Astrocyte (in vitro differentiated cells and primary cell): Measurements from ENCODE around the gene CDKN1C. TPM values are rescaled to one million over a fixed set of nuclear protein-coding genes. Genes with fewer than 3 reads are reported as not detected.

Experiments used
- DNase-seq: peaks from one replicate; pipeline ENCODE4 v3.0.0-alpha.2; 2010; ENCODE audit warnings: low read depth
- FAIRE-seq: peaks from 2 replicates; lab custom pipeline; 2011; peaks lifted over from hg19 to GRCh38; lab: Jason Lieb, UNC
- H2AFZ ChIP-seq: 2 replicates; pipeline ENCODE4 v1.6.0; 2012; ENCODE audit warnings: low read depth, low read length, inconsistent platforms
- H3K27ac ChIP-seq: 2 replicates; pipeline ENCODE4 v1.5.1; 2011; ENCODE audit warnings: low read depth, low read length, inconsistent platforms
- H3K27me3 ChIP-seq: 2 replicates; pipeline ENCODE4 v1.6.0; 2011; ENCODE audit warnings: low read length, inconsistent platforms; ENCODE audit not compliant: insufficient read depth
- H3K36me3 ChIP-seq: 2 replicates; pipeline ENCODE4 v1.5.1; 2011; ENCODE audit warnings: low read length, inconsistent platforms; ENCODE audit not compliant: insufficient read depth
- H3K4me1 ChIP-seq: 2 replicates; pipeline ENCODE4 v1.5.1; 2011; ENCODE audit warnings: low read length, inconsistent platforms; ENCODE audit not compliant: insufficient read depth
- H3K4me2 ChIP-seq: 2 replicates; pipeline ENCODE4 v1.6.0; 2012; ENCODE audit warnings: low read length, inconsistent platforms
- H3K4me3 ChIP-seq: 2 replicates; pipeline ENCODE4 v1.5.1; 2011; ENCODE audit warnings: low read depth, mild to moderate bottlenecking, low read length, inconsistent platforms; ENCODE audit not compliant: insufficient read depth
- H3K79me2 ChIP-seq: 2 replicates; pipeline ENCODE4 v1.6.0; 2012; ENCODE audit warnings: mild to moderate bottlenecking, low read length, inconsistent platforms; ENCODE audit not compliant: insufficient read depth
- H3K9ac ChIP-seq: 2 replicates; pipeline ENCODE4 v1.6.0; 2012; ENCODE audit warnings: mild to moderate bottlenecking, low read length, inconsistent platforms
- H3K9me3 ChIP-seq: 2 replicates; pipeline ENCODE4 v1.5.1; 2012; ENCODE audit warnings: low read depth, mild to moderate bottlenecking, low read length, inconsistent platforms; ENCODE audit not compliant: insufficient read depth
- H4K20me1 ChIP-seq: 2 replicates; pipeline ENCODE4 v1.6.0; 2012; ENCODE audit warnings: low read length, inconsistent platforms; ENCODE audit not compliant: insufficient read depth
- H3K27ac Mint-ChIP-seq: one replicate; pipeline ENCODE4 v1.8.0; 2021; ENCODE audit warnings: mild to moderate bottlenecking, mixed read lengths; ENCODE audit not compliant: unreplicated experiment
- H3K27me3 Mint-ChIP-seq: one replicate; pipeline ENCODE4 v1.8.0; 2021; ENCODE audit warnings: low read depth, mixed read lengths; ENCODE audit not compliant: unreplicated experiment
- H3K36me3 Mint-ChIP-seq: one replicate; pipeline ENCODE4 v1.8.0; 2021; ENCODE audit warnings: low read depth, mixed read lengths; ENCODE audit not compliant: unreplicated experiment
- H3K4me1 Mint-ChIP-seq: one replicate; pipeline ENCODE4 v1.8.0; 2021; ENCODE audit warnings: low read depth, mixed read lengths; ENCODE audit not compliant: unreplicated experiment
- H3K4me3 Mint-ChIP-seq: one replicate; pipeline ENCODE4 v1.8.0; 2021; ENCODE audit warnings: mild to moderate bottlenecking, moderate library complexity, mixed read lengths; ENCODE audit not compliant: unreplicated experiment
- H3K9me3 Mint-ChIP-seq: one replicate; pipeline ENCODE4 v1.8.0; 2021; ENCODE audit warnings: mild to moderate bottlenecking, mixed read lengths; ENCODE audit not compliant: unreplicated experiment
- EZH2 ChIP-seq: IDR thresholded peaks from 2 replicates; pipeline ENCODE4 v1.6.1; 2012; ENCODE audit warnings: mild to moderate bottlenecking, low read length, inconsistent platforms; ENCODE audit not compliant: insufficient read depth
- total RNA-seq: library from RNA; stranded (reverse); gene quantifications from 2 replicates; pipeline ENCODE4 v1.2.1, GENCODE V29; 2021
- TF ChIP-seq, protein P1 (sequence below): IDR thresholded peaks from 2 replicates; pipeline ENCODE4 v1.5.1; 2011; ENCODE audit warnings: low read depth, mild to moderate bottlenecking, inconsistent platforms, low read length, moderate library complexity; ENCODE audit not compliant: insufficient read depth

CDKN1C gene
- total RNA-seq, 1 donor from 2014 or later, result 7.5 TPM

DNA sequence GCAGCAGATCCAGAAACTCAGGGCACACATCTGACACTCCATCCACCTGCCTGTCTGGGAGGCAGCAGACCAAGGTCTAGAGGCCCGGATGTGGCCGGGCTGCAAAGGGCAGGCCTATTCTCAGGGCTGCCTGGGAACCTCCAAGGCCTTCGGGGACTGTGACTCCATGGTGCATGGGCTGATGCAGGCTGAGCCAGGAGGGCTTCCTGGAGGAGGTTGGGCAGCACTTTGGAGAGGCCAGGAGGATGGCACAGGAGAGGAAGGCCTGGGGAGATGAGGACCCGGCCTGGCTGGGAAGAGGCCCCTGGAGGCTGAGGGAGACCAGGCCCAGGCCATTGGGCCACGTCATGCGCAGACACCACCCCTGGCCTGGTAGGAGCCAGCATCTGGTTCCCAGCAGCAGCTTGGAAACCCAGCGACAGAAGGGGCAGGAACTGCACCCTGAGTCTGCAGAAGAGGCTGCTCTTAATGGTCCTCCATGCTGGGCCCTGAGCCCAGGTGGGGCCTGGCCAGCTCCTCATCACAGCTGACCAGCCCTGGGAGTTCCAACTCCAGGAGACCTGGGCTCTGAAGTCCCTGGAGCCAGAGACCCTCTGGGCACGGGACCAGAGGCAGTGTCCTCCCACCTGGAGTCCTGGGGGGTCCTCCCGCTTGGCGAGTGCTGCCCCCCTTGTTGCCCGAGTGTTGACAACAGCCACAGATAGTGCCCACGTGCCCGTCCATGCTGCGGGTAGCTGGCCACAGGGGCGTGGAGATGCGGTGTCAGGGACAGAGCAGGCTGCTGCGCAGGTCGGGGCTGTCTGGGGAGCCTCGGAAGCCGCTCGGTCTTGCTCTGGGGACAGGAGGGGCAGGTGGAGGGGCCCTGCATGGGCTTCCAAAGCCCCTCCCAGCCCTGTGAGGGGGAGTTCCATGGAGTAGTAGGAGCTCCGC, 38.1 kb upstream of the CDKN1C start:
- H3K9me3 Mint-ChIP-seq, result no peaks in the 10 kb centered on the region
- no peak for FAIRE-seq
- H3K27ac Mint-ChIP-seq, result no peak overlapping the region
- no peaks in the 10 kb centered on the region for H3K36me3 Mint-ChIP-seq
- no peak for DNase-seq
- Histone ChIP-seq H3K9me3 (no peaks in the 10 kb centered on the region), H3K9ac (no peak overlapping the region), H4K20me1 (peaks cover 40% of the 10 kb centered on the region), H3K79me2 (peaks cover 32% of the 10 kb centered on the region), H2AFZ (no peak overlapping the region), H3K4me1 (peaks cover 12% of the 10 kb centered on the region), H3K4me2 (no peak overlapping the region), H3K36me3 (no peaks in the 10 kb centered on the region), H3K27me3 (no peaks in the 10 kb centered on the region), H3K27ac (no peak overlapping the region), H3K4me3 (no peak overlapping the region)
- peaks cover 3% of the 10 kb centered on the region for H3K27me3 Mint-ChIP-seq
- TF ChIP-seq EZH2, result no peak
- H3K4me1 Mint-ChIP-seq, result peaks cover 6% of the 10 kb centered on the region
- H3K4me3 Mint-ChIP-seq, result no peak overlapping the region

DNA sequence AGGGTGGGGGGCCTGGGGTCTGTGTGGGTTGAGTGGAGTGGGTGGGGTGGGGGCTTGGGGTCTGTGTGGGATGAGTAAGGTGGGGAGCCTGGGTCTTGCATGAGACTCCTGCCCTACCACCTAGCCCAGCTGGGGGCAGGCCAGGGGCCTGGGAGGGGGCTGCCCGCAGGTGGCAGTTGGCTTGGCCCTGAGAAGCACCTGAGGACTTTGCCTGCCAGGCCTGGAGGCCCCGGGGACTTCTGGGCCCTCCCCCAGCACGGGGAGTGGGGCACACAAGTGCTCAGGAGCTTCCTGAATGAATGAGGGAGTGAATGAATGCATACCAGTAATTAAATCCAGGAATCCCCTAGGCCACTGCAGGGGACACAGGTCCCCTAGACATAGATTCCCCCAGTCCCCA, 37.1 kb upstream of the CDKN1C start:
- no peak for DNase-seq
- H3K4me1 Mint-ChIP-seq, result peaks cover 3% of the 10 kb centered on the region
- no peak overlapping the region for H3K27ac ChIP-seq
- no peak overlapping the region for H2AFZ ChIP-seq
- no peaks in the 10 kb centered on the region for H3K27me3 ChIP-seq
- no peak overlapping the region for H3K27ac Mint-ChIP-seq
- no peaks in the 10 kb centered on the region for H3K9me3 ChIP-seq
- H3K4me1 ChIP-seq, result peaks cover 11% of the 10 kb centered on the region
- peaks cover 22% of the 10 kb centered on the region for H3K79me2 ChIP-seq
- no peak overlapping the region for H3K4me2 ChIP-seq
- no peaks in the 10 kb centered on the region for H3K36me3 Mint-ChIP-seq
- no peak for FAIRE-seq
- H3K27me3 Mint-ChIP-seq, result peaks cover 3% of the 10 kb centered on the region
- H3K9ac ChIP-seq, result no peak overlapping the region
- H3K4me3 Mint-ChIP-seq, result no peak overlapping the region
- no peak overlapping the region for H3K4me3 ChIP-seq
- no peaks in the 10 kb centered on the region for H3K9me3 Mint-ChIP-seq
- TF ChIP-seq, protein P1, sequence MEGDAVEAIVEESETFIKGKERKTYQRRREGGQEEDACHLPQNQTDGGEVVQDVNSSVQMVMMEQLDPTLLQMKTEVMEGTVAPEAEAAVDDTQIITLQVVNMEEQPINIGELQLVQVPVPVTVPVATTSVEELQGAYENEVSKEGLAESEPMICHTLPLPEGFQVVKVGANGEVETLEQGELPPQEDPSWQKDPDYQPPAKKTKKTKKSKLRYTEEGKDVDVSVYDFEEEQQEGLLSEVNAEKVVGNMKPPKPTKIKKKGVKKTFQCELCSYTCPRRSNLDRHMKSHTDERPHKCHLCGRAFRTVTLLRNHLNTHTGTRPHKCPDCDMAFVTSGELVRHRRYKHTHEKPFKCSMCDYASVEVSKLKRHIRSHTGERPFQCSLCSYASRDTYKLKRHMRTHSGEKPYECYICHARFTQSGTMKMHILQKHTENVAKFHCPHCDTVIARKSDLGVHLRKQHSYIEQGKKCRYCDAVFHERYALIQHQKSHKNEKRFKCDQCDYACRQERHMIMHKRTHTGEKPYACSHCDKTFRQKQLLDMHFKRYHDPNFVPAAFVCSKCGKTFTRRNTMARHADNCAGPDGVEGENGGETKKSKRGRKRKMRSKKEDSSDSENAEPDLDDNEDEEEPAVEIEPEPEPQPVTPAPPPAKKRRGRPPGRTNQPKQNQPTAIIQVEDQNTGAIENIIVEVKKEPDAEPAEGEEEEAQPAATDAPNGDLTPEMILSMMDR, result no peak
- no peak for TF ChIP-seq EZH2
- H3K36me3 ChIP-seq, result no peaks in the 10 kb centered on the region
- H4K20me1 ChIP-seq, result peaks cover 30% of the 10 kb centered on the region

DNA sequence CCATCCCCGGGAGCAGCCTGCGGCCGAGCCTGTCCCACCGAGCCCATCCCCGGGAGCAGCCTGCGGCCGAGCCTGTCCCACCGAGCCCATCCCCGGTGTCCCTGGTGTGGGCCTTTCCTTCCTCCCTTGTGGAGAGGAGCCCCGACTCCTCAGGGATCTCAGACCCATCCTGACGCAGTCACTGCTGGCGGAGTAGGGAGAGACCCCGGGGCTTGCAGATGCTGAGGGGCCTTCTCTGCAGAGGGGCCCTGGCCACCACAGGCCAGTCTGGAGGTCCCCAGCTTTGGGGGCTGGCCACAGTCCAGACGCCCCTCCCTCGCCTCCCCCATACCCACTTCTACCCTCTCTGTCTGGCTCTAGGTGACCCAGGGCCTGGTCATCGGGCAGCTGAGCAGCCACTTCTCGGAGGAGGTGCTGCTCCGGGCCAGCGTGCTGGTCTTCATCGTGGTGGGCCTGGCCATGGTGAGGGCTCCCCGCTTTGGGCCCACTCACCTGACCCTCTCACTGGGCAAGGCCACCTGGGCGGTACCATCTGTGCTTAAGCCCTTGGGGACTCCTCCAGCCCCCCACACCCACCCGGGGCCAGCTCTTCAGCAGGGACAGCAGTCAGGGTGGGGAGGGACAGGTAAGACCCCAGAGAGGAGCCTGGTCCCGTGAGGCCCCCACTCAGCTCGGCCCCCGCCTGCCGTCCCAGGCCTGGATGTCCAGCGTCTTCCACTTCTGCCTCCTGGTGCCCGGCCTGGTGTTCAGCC, 36.3 kb upstream of the CDKN1C start:
- no peaks in the 10 kb centered on the region for H3K4me1 Mint-ChIP-seq
- H3K27ac ChIP-seq, result no peak overlapping the region

More for the DNA sequence above, 36.3 kb upstream of the CDKN1C start:
- H3K36me3 ChIP-seq, result no peaks in the 10 kb centered on the region
- H3K79me2 ChIP-seq, result peaks cover 14% of the 10 kb centered on the region
- TF ChIP-seq, protein P1, result no peak
- H4K20me1 ChIP-seq, result peaks cover 22% of the 10 kb centered on the region
- H2AFZ ChIP-seq, result no peak overlapping the region
- no peak overlapping the region for H3K4me2 ChIP-seq
- Mint-ChIP-seq H3K27me3 (peaks cover 3% of the 10 kb centered on the region), H3K4me3 (no peak overlapping the region), H3K36me3 (no peaks in the 10 kb centered on the region), H3K9me3 (no peaks in the 10 kb centered on the region), H3K27ac (no peak overlapping the region)
- no peaks in the 10 kb centered on the region for H3K9me3 ChIP-seq
- DNase-seq, result no peak
- peaks cover 3% of the 10 kb centered on the region for H3K4me1 ChIP-seq
- FAIRE-seq, result no peak
- no peak overlapping the region for H3K4me3 ChIP-seq
- H3K27me3 ChIP-seq, result no peaks in the 10 kb centered on the region
- no peak overlapping the region for H3K9ac ChIP-seq
